ENCODE data around the gene SCFD1. TPM values are rescaled to one million over a fixed set of nuclear protein-coding genes. Genes with fewer than 3 reads are reported as not detected.

SCFD1 gene
- total RNA-seq, 2 donors from 2014 or later: 71.9 to 91.1 TPM

DNA sequence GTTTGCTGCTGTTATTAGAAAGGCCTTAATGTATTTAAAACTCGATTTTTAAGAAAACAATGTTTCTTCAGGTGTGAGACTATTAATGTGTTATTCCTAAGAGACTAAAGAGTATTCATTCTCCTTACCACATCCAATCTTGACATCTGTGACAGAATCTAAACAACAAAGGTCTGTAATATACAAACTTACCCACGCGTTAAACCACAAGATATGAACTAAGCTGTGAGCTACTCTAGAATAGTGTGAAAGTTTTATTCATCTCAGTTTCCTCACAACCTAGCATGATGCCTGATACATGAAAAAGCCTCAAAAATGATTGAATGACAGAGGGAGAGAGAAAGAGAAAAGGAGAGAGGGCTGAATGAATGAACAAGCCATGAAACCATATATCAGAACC is 135.0 kb downstream of the SCFD1 start:
- ATAC-seq: no peak
- intact Hi-C loops (cut with DNase I): no loop called here
- WGBS, 2 donors: 34 to 48% methylated on average over 3 of the region's 3 CpGs

DNA sequence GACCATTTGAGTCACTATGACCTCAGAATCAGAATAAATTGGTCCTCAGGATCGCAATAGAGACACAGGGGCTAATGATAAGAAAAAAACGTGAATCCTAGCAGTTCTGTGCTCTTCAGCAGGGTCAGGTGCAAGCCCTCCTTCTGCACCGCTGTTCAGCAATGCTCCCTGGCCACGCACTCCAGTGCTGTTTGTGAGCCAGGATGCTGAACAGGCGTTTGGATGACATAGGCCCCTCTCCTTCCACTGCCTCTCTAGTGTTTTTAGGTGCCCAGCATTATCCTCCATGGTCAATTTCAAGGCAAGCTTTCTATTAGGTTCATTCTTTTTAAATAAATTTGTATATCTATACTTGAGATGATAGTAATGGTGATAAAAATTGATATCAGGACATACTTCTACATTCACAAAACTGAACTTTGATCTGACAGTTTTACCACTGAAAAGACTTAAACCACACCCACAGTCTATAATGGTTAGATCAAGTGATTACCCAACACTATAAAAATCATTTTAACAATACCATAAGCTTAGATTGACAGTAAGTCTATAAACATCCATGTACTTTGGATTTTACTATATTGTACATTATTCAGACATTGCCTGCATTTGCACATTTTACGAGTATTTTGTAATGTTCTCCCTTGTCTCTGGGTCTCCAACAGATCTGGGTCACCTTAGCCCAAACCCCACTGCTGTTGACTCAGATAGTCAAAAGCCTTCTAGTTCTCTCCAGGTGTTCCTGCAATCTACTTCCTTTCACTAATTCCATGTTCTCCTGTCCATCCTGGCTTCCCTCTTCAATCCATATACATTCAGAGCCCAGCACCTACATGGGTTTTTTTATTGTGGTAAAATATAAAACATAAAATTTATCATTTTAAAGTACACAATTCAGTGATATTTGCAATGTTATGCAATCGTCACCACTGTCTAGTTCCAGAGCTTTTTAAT is 137.3 kb downstream of the SCFD1 start:
- 85% methylated on average over 7 of the region's 7 CpGs for WGBS, 2 donors
- Histone ChIP-seq H3K27ac (no peak overlapping the region), H3K4me1 (no peaks in the 10 kb centered on the region), H3K9me3 (no peaks in the 10 kb centered on the region), H3K4me3 (no peak overlapping the region), H3K27me3 (no peaks in the 10 kb centered on the region), H3K36me3 (replicated peaks in 1 of 2; ENCODE audit: insufficient read depth in 1 of 2, low read depth in 2 of 2) (no peaks in the 10 kb centered on the region)
- TF ChIP-seq, protein P1, sequence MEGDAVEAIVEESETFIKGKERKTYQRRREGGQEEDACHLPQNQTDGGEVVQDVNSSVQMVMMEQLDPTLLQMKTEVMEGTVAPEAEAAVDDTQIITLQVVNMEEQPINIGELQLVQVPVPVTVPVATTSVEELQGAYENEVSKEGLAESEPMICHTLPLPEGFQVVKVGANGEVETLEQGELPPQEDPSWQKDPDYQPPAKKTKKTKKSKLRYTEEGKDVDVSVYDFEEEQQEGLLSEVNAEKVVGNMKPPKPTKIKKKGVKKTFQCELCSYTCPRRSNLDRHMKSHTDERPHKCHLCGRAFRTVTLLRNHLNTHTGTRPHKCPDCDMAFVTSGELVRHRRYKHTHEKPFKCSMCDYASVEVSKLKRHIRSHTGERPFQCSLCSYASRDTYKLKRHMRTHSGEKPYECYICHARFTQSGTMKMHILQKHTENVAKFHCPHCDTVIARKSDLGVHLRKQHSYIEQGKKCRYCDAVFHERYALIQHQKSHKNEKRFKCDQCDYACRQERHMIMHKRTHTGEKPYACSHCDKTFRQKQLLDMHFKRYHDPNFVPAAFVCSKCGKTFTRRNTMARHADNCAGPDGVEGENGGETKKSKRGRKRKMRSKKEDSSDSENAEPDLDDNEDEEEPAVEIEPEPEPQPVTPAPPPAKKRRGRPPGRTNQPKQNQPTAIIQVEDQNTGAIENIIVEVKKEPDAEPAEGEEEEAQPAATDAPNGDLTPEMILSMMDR (IDR thresholded peaks at IDR 0.05): no peak
- TF ChIP-seq POLR2A (IDR thresholded peaks at IDR 0.05): no peak
- intact Hi-C loops (cut with DNase I): no loop called here
- DNase-seq (no peak), ATAC-seq (no peak)

More for the DNA sequence above, 135.0 kb downstream of the SCFD1 start:
- H3K36me3 ChIP-seq (replicated peaks in 1 of 2; ENCODE audit: insufficient read depth in 1 of 2, low read depth in 2 of 2): no peaks in the 10 kb centered on the region
- no peaks in the 10 kb centered on the region for H3K27me3 ChIP-seq
- H3K9me3 ChIP-seq: no peaks in the 10 kb centered on the region
- no peak for DNase-seq
- H3K27ac ChIP-seq: no peak overlapping the region
- TF ChIP-seq POLR2A (IDR thresholded peaks at IDR 0.05): no peak
- TF ChIP-seq, protein P1 (IDR thresholded peaks at IDR 0.05): no peak
- no peaks in the 10 kb centered on the region for H3K4me1 ChIP-seq
- H3K4me3 ChIP-seq: no peak overlapping the region

DNA sequence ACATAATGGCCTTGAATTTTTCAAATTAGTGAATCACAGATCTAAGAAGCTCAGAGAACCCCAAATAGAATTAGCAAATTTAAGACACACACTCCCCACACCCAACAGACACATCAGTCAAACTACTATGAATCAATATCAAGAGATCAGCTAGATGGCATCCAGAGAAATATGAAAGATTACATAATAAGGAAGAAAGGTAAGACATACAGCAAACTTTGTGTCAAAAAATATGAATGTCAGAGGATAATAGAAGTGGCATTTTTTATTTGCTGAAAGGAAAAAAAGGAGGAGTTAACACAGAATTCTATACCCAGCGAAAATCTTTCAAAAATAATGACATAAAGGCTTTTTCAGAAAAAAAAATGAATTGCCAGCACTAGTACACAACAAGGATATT is 141.8 kb downstream of the SCFD1 start:
- Histone ChIP-seq H3K36me3 (replicated peaks in 1 of 2; ENCODE audit: insufficient read depth in 1 of 2, low read depth in 2 of 2) (no peaks in the 10 kb centered on the region), H3K9me3 (no peaks in the 10 kb centered on the region), H3K4me1 (no peaks in the 10 kb centered on the region), H3K27ac (no peak overlapping the region), H3K4me3 (no peak overlapping the region), H3K27me3 (no peaks in the 10 kb centered on the region)
- ATAC-seq: no peak
- intact Hi-C loops (cut with DNase I): no loop called here
- 35 to 38% methylated on average over 1 of the region's 1 CpG for WGBS, 2 donors
- DNase-seq: no peak
- TF ChIP-seq POLR2A (IDR thresholded peaks at IDR 0.05): no peak
- TF ChIP-seq, protein P1 (IDR thresholded peaks at IDR 0.05): no peak

DNA sequence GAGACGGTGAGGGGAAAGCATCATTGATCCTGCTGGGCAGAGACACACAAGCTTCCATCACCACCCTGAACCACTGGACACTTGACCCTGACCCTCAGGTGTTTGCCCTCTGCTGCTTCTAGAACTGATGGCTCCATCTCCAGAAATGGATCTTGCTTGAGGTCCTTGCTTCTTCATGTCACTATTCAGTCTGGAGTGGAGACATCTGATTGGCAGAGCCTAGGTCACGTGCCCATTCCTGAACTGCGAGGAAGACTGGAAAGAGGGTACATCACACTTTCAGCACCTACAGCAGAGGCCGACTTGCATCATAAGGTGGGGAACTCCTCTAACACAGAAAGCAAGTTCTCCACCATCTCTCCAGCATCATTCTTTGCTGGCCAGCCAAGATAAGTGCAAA is 145.5 kb downstream of the SCFD1 start:
- no peak overlapping the region for H3K27ac ChIP-seq
- ATAC-seq (no peak), DNase-seq (no peak)
- intact Hi-C loops (cut with DNase I): no loop called here
- TF ChIP-seq, protein P1 (IDR thresholded peaks at IDR 0.05): no peak
- no peak for TF ChIP-seq POLR2A (IDR thresholded peaks at IDR 0.05)
- no peak overlapping the region for H3K4me3 ChIP-seq
- 88 to 92% methylated on average over 4 of the region's 4 CpGs for WGBS, 2 donors
- no peaks in the 10 kb centered on the region for H3K9me3 ChIP-seq
- no peaks in the 10 kb centered on the region for H3K27me3 ChIP-seq
- peaks cover 14% of the 10 kb centered on the region for H3K4me1 ChIP-seq
- H3K36me3 ChIP-seq (replicated peaks in 1 of 2; ENCODE audit: insufficient read depth in 1 of 2, low read depth in 2 of 2): no peaks in the 10 kb centered on the region
